BJ (cell line): ENCODE measurements around the gene TTC28. TPM values are rescaled to one million over a fixed set of nuclear protein-coding genes. Genes with fewer than 3 reads are reported as not detected.

Source experiments
- CTCF ChIA-PET: fragments of 350-600 bp; formaldehyde crosslinking; extraction: SDS; loops from one replicate; lab custom pipeline; 2021; ENCODE audit warnings: antibody characterized with exemption, inconsistent platforms; lab: Yijun Ruan, JAX
- POLR2A ChIA-PET: fragments of 300-600 bp; sonication (Branson Sonifier 250); formaldehyde crosslinking; extraction: SDS; loops from one replicate; lab custom pipeline; 2021; ENCODE audit warnings: antibody characterized with exemption; lab: Charles Lee
- DNase-seq: peaks from one replicate; pipeline ENCODE4 v3.0.0-alpha.2; 2011; ENCODE audit warnings: low read depth
- H3K27me3 ChIP-seq: 2 replicates; pipeline ENCODE4 v1.6.0; 2011; ENCODE audit warnings: low read length; ENCODE audit not compliant: control insufficient read depth, insufficient read depth
- H3K36me3 ChIP-seq: 2 replicates; pipeline ENCODE4 v1.5.1; 2011; ENCODE audit warnings: low read length; ENCODE audit not compliant: control insufficient read depth, insufficient read depth
- H3K4me3 ChIP-seq: 2 replicates; pipeline ENCODE4 v1.5.1; 2011; ENCODE audit warnings: low read depth, mild to moderate bottlenecking, control low read depth, low read length
- CTCF ChIP-seq: IDR thresholded peaks from 2 replicates; pipeline ENCODE4 v1.5.1; 2011; ENCODE audit warnings: low read depth, mild to moderate bottlenecking, control low read depth, inconsistent platforms, low read length, moderate library complexity; ENCODE audit not compliant: insufficient read depth
- polyA plus RNA-seq: library from polyadenylated mRNA; depleted of rRNA; stranded (reverse); fragments of >200 nt; gene quantifications from 2 replicates; pipeline ENCODE4 v1.2.3, GENCODE V29; 2011

Gene TTC28
- polyA plus RNA-seq, 1 experiment, result 8.7 TPM

GRCh38 chr22:28023774-28024173 lies 655.9 kb downstream of the TTC28 start:
- ChIA-PET POLR2A (no interaction called here), CTCF (interaction anchor here (1.0 to 1.6 kb wide), 3 partner anchors 557 to 806 kb away, joined by 3 read pairs; no protein-coding TSS in a partner anchor)
- Histone ChIP-seq H3K27me3 (no peaks in the 10 kb centered on the region), H3K36me3 (no peaks in the 10 kb centered on the region; the same call in 1 of the 2 replicates), H3K4me3 (no peak overlapping the region)
- TF ChIP-seq CTCF, result no peak
- DNase-seq, result no peak

GRCh38 chr22:28023036-28023435 lies 656.6 kb downstream of the TTC28 start:
- Histone ChIP-seq H3K4me3 (no peak overlapping the region), H3K36me3 (no peaks in the 10 kb centered on the region; the same call in 1 of the 2 replicates), H3K27me3 (no peaks in the 10 kb centered on the region)
- TF ChIP-seq CTCF, result no peak
- POLR2A ChIA-PET, result no interaction called here
- no peak for DNase-seq
- CTCF ChIA-PET, result interaction anchor here (0.5 to 1.6 kb wide), 6 partner anchors 9 to 832 kb away, joined by 3 read pairs; no protein-coding TSS in a partner anchor

GRCh38 chr22:28021998-28022660 lies 657.5 kb downstream of the TTC28 start:
- Histone ChIP-seq H3K36me3 (no peaks in the 10 kb centered on the region; the same call in 1 of the 2 replicates), H3K4me3 (no peak overlapping the region), H3K27me3 (no peaks in the 10 kb centered on the region)
- ChIA-PET POLR2A (no interaction called here), CTCF (interaction anchor here (0.6 to 3.5 kb wide), 6 partner anchors 10 to 670 kb away, joined by 3 to 32 read pairs (median 4); no protein-coding TSS in a partner anchor)
- TF ChIP-seq CTCF, result no peak
- no peak for DNase-seq

GRCh38 chr22:28021116-28021997 lies 658.3 kb downstream of the TTC28 start:
- Histone ChIP-seq H3K36me3 (peaks cover under 1% of the 10 kb centered on the region), H3K27me3 (no peaks in the 10 kb centered on the region), H3K4me3 (no peak overlapping the region)
- CTCF ChIA-PET, result interaction anchor here (0.6 to 3.6 kb wide), 19 partner anchors 8 to 806 kb away, joined by 3 to 33 read pairs (median 6); no protein-coding TSS in a partner anchor
- no peak for DNase-seq
- POLR2A ChIA-PET, result no interaction called here
- no peak for TF ChIP-seq CTCF
